Kidney (tissue), 14 donors: Measurements from ENCODE around the gene ACMSD. TPM values are rescaled to one million over a fixed set of nuclear protein-coding genes. Genes with fewer than 3 reads are reported as not detected.

Experiments
- DNase-seq, 5 donors: peaks; one replicate each; pipeline ENCODE4 v3.0.0-alpha.2; 2013 to 2020
- FAIRE-seq: peaks from 2 replicates; lab custom pipeline; 2012; peaks lifted over from hg19 to GRCh38; lab: Jason Lieb, UNC
- H3K27ac ChIP-seq, 2 donors: one replicate each; pipeline ENCODE4 v1.7.0; 2013; ENCODE audit warnings: low read depth in 2 of 2, low read length in 2 of 2, inconsistent platforms in 1 of 2
- H3K27me3 ChIP-seq: one replicate; pipeline ENCODE4 v1.7.1; 2013; ENCODE audit warnings: low read length, inconsistent platforms; ENCODE audit not compliant: control insufficient read depth, insufficient read depth
- H3K36me3 ChIP-seq, 3 donors: one replicate each; pipeline versions ENCODE4 v1.7.0 to v1.7.1; 2013; ENCODE audit warnings: low read length in 3 of 3, control low read depth in 1 of 3, inconsistent platforms in 1 of 3; ENCODE audit not compliant: insufficient read depth in 3 of 3, control insufficient read depth in 2 of 3
- H3K4me1 ChIP-seq, 3 donors: one replicate each; pipeline versions ENCODE4 v1.7.0 to v1.7.1; 2013; ENCODE audit warnings: low read length in 3 of 3, inconsistent platforms in 1 of 3, low read depth in 1 of 3; ENCODE audit not compliant: control insufficient read depth in 2 of 3, insufficient read depth in 2 of 3
- H3K4me3 ChIP-seq, 3 donors: one replicate each; pipeline versions ENCODE4 v1.7.0 to v1.8.1; 2013; ENCODE audit warnings: low read length in 3 of 3, control low read depth in 1 of 3, inconsistent platforms in 1 of 3
- H3K9ac ChIP-seq, 3 donors: one replicate each; pipeline versions ENCODE4 v1.7.0 to v1.7.1; 2013; ENCODE audit warnings: low read length in 3 of 3, control low read depth in 1 of 3, inconsistent platforms in 1 of 3
- H3K9me3 ChIP-seq, 3 donors: one replicate each; pipeline versions ENCODE4 v1.7.0 to v1.7.1; 2013; ENCODE audit warnings: low read length in 3 of 3, control low read depth in 1 of 3, inconsistent platforms in 1 of 3; ENCODE audit not compliant: control insufficient read depth in 2 of 3, insufficient read depth in 1 of 3
- intact Hi-C: fragments of 100-400 bp; cut with DNase I; formaldehyde crosslinking; loops from one replicate; pipeline ENCODE4 v1.11.1; 2022
- polyA plus RNA-seq: library from polyadenylated mRNA; stranded (reverse); fragments of 350-450 nt; fragmentation: Illumina TruSeq; extraction: RNeasy Lipid Tissue Mini Kit (QIAGEN cat#74804); gene quantifications from one replicate; pipeline ENCODE4 v1.2.3, GENCODE V29; 2014; ENCODE audit warnings: low read depth, low replicate concordance; ENCODE audit not compliant: insufficient read depth
- total RNA-seq: library from RNA; stranded (reverse); fragmentation: NEBNext Ultra II Directional; extraction: Animal tissue kit (Norgen Biotek cat#: 25700); gene quantifications from one replicate; pipeline ENCODE4 v1.2.1, GENCODE V29; 2021
- TF ChIP-seq, protein P1 (sequence below): IDR thresholded peaks from 3 replicates; pipeline ENCODE4 v1.5.1; 2012; ENCODE audit warnings: mild to moderate bottlenecking, moderate library complexity, borderline replicate concordance; ENCODE audit not compliant: insufficient read depth; ENCODE audit errors: extremely low read depth
- donor health status: control.
- donor health status: control.
- donor health status: control.
- donor health status: control.
- donor health status: control.
- donor health status: DM: yes; HTN: yes; CAD: no.
- donor health status: Normal renal cell carcinoma (clear cell type).

ACMSD gene
- total and polyA plus RNA-seq, 2 donors from 2014 or later = 44.0 to 152 TPM

DNA sequence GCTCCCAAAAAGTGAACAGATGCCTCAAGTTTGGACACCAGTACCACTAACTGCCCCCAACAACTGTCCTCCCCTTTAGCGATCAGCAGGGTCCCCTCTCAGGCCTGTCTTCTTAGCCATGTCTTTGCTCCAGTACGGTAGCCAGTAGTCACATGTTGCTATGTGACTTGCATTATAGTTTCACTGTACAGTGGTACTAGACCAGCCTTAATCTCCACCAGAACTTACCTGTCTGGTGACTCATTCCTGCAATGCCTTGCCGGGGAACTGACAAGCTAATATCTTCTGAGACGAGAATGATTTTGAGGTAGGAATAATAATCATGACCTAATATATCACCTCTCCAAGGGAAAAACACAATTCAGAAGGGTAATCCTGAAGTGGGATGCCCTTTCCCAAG, 23.7 kb downstream of the ACMSD start:
- no peaks in the 10 kb centered on the region for H3K9me3 ChIP-seq
- H3K36me3 ChIP-seq = peaks cover 0 to 5% (median 2%) of the 10 kb centered on the region in 3 donors
- H3K4me3 ChIP-seq = no peak overlapping the region
- no peak overlapping the region for H3K9ac ChIP-seq
- no peaks in the 10 kb centered on the region for H3K4me1 ChIP-seq
- TF ChIP-seq, protein P1, sequence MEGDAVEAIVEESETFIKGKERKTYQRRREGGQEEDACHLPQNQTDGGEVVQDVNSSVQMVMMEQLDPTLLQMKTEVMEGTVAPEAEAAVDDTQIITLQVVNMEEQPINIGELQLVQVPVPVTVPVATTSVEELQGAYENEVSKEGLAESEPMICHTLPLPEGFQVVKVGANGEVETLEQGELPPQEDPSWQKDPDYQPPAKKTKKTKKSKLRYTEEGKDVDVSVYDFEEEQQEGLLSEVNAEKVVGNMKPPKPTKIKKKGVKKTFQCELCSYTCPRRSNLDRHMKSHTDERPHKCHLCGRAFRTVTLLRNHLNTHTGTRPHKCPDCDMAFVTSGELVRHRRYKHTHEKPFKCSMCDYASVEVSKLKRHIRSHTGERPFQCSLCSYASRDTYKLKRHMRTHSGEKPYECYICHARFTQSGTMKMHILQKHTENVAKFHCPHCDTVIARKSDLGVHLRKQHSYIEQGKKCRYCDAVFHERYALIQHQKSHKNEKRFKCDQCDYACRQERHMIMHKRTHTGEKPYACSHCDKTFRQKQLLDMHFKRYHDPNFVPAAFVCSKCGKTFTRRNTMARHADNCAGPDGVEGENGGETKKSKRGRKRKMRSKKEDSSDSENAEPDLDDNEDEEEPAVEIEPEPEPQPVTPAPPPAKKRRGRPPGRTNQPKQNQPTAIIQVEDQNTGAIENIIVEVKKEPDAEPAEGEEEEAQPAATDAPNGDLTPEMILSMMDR = no peak
- DNase-seq (no peak), FAIRE-seq (no peak)
- H3K27me3 ChIP-seq = no peaks in the 10 kb centered on the region
- no peak overlapping the region for H3K27ac ChIP-seq
- intact Hi-C loops = no loop called here

DNA sequence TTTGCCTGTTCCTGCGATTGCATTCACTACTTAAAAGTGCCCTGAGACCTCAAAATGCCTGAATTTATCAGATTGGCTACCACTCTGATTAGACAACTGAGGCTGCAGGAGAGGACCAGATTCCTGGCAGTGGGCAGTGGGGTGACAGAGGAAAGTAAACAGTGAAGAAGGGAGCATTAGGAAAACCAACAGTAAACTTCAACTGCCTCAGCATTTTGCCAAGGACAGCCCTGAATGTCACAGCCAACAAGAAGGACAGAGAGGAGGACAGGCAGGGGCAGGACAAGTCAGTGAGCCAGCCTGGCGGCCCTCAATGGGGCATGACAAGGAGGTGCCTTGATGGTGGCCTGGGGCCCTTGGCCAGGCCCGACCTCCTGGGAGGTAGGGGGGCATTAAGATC, 24.3 kb downstream of the ACMSD start:
- Histone ChIP-seq H3K9me3 (no peaks in the 10 kb centered on the region), H3K4me3 (no peak overlapping the region), H3K4me1 (no peaks in the 10 kb centered on the region), H3K27ac (no peak overlapping the region), H3K9ac (no peak overlapping the region), H3K27me3 (no peaks in the 10 kb centered on the region), H3K36me3 (peaks cover 0 to 10% (median 2%) of the 10 kb centered on the region in 3 donors)
- TF ChIP-seq, protein P1 = no peak
- no peak for DNase-seq
- FAIRE-seq = no peak
- intact Hi-C loops = no loop called here

DNA sequence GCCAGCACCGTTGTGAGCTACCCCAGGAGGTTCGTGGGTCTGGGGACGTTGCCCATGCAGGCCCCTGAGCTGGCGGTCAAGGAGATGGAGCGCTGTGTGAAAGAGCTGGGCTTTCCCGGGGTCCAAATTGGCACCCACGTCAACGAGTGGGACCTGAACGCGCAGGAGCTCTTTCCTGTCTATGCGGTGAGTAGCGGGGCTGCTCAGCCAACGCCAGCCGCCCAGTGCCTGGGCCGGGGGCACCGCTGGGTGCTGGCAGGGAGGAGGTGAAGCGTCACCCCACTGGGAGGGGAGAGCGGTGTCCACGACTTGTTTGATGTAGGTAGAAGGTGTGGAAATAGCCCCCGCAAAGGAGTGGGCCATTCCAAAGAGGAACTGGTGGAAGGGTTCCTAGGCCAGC, 25.0 kb downstream of the ACMSD start:
- no peaks in the 10 kb centered on the region for H3K27me3 ChIP-seq
- FAIRE-seq = no peak
- H3K9ac ChIP-seq = no peak overlapping the region
- peaks cover 0 to 12% (median 2%) of the 10 kb centered on the region in 3 donors for H3K36me3 ChIP-seq
- no peaks in the 10 kb centered on the region for H3K9me3 ChIP-seq
- TF ChIP-seq, protein P1 = no peak
- DNase-seq = no peak
- no peak overlapping the region for H3K4me3 ChIP-seq
- H3K4me1 ChIP-seq = no peaks in the 10 kb centered on the region
- intact Hi-C loops = no loop called here
- no peak overlapping the region for H3K27ac ChIP-seq
